Colonic mucosa (tissue), 4 donors: ENCODE measurements around the gene NELL2. TPM values are rescaled to one million over a fixed set of nuclear protein-coding genes. Genes with fewer than 3 reads are reported as not detected.
"Not testable (repeated sequence)": the region's sequence is repeated elsewhere in the genome, so short reads cannot be mapped to it uniquely, and the experiment has no call there.

Source experiments
- DNase-seq: peaks from one replicate; pipeline ENCODE4 v3.0.0-alpha.2; 2020
- H3K27ac ChIP-seq: fragments of 200-600 bp; one replicate; pipeline ENCODE4 v1.8.0; 2021
- H3K27me3 ChIP-seq: fragments of 200-600 bp; one replicate; pipeline ENCODE4 v1.8.0; 2021
- H3K36me3 ChIP-seq: fragments of 200-600 bp; one replicate; pipeline ENCODE4 v1.8.0; 2021
- H3K4me1 ChIP-seq: fragments of 200-600 bp; one replicate; pipeline ENCODE4 v1.8.0; 2021; ENCODE audit warnings: mild to moderate bottlenecking
- H3K4me3 ChIP-seq: fragments of 200-600 bp; one replicate; pipeline ENCODE4 v1.8.0; 2021
- H3K9ac ChIP-seq, 2 donors: one replicate each; pipeline ENCODE4 v1.7.0; 2013; ENCODE audit warnings: control low read depth in 2 of 2, low read depth in 2 of 2, low read length in 2 of 2
- H3K9me3 ChIP-seq: fragments of 200-600 bp; one replicate; pipeline ENCODE4 v1.8.0; 2021
- intact Hi-C: fragments of 100-400 bp; cut with DNase I; formaldehyde crosslinking; loops from one replicate; pipeline ENCODE4 v1.14.1; 2022
- total RNA-seq, 2 donors: library from RNA; stranded (reverse); fragmentation: NEBNext Ultra II Directional in 1 of 2; extraction: Animal tissue kit (Norgen Biotek cat#: 25700) in 1 of 2; gene quantifications; one replicate each; pipeline ENCODE4 v1.2.1, GENCODE V29; 2021
- TF ChIP-seq, protein P1 (sequence below): fragments of 200-600 bp; IDR thresholded peaks from one replicate; pipeline ENCODE4 v1.8.0; 2022; ENCODE audit warnings: antibody characterized with exemption, mild to moderate bottlenecking
- donor health status: healthy.
- donor health status: DM: no; HTN: no; CAD: no.
- donor health status: DM: no; HTN: no; CAD: no.

Gene NELL2
- total RNA-seq, 2 donors from 2014 or later: 2.1 to 3.0 TPM

DNA sequence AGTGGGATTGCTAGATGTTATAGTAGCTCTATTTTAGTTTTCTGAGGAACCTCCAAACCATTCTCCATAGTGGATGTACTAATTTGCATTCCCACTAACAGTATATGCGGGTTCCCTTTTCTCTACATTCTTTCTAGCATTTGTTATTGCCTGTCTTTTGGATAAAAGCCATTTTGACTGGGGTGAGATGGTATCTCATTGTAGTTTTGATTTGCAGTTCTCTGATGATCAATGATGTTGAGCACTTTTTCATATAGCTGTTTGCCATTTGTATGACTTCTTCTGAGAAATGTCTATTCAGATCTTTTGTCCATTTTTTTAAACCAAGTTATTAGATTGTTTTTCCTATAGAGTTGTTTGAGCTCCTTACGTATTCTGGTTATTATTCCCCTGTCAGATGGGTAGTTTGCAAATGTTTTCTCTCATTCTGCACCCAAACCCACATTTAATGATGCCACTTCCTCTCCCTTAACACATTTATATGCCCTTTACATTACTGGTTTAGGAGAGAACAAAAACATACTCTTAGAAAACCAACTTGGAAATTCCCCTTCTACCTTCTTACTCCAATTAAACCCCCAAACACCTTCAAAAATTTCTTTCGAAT lies 48.2 kb downstream of the NELL2 start:
- TF ChIP-seq, protein P1, sequence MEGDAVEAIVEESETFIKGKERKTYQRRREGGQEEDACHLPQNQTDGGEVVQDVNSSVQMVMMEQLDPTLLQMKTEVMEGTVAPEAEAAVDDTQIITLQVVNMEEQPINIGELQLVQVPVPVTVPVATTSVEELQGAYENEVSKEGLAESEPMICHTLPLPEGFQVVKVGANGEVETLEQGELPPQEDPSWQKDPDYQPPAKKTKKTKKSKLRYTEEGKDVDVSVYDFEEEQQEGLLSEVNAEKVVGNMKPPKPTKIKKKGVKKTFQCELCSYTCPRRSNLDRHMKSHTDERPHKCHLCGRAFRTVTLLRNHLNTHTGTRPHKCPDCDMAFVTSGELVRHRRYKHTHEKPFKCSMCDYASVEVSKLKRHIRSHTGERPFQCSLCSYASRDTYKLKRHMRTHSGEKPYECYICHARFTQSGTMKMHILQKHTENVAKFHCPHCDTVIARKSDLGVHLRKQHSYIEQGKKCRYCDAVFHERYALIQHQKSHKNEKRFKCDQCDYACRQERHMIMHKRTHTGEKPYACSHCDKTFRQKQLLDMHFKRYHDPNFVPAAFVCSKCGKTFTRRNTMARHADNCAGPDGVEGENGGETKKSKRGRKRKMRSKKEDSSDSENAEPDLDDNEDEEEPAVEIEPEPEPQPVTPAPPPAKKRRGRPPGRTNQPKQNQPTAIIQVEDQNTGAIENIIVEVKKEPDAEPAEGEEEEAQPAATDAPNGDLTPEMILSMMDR: no peak
- Histone ChIP-seq H3K36me3 (no peaks in the 10 kb centered on the region), H3K27ac (no peak overlapping the region), H3K9me3 (no peaks in the 10 kb centered on the region), H3K9ac (no peak overlapping the region), H3K27me3 (no peaks in the 10 kb centered on the region), H3K4me1 (no peaks in the 10 kb centered on the region), H3K4me3 (no peak overlapping the region)
- intact Hi-C loops: no loop called here
- DNase-seq: no peak

DNA sequence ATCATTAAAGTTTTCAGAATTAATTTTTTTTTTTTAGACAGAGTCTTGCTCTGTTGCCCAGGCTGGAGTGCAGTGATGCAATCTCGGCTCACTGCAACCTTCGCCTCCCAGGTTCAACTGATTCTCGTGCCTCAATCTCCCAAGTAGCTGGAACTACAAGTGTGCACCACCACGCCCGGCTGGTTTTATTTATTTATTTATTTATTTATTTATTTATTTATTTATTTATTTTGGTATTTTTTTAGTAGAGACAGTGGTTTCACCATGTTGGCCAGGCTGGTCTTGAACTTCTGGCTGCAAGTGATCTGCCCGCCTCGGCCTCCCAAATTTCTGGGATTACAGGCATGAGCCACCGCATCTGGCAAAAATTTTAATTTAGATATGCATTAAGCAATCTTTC lies 54.4 kb downstream of the NELL2 start:
- H3K27me3 ChIP-seq, H3K36me3 ChIP-seq, H3K4me1 ChIP-seq, H3K4me3 ChIP-seq, H3K9me3 ChIP-seq, DNase-seq, H3K27ac ChIP-seq, intact Hi-C loops, H3K9ac ChIP-seq: not testable (repeated sequence)

DNA sequence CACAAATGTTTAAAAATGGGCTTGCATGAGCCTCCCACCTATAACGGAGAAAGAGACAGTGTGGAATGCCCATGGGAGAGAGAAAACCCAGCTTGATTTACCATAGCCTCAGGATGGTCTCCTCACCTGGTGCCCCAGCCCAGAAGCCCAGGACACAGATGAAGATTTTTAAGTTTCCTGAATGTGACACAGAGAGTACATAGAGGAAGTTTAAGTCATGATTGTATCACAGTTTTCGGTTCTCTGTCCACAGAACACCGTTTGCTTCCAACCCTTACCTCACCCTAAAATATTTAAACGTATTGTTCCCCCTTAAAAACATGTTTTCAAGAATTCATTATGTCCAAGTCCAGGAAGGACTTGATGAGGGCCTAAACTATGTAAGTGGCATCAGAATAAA lies 56.2 kb downstream of the NELL2 start:
- intact Hi-C loops: no loop called here
- TF ChIP-seq, protein P1: no peak
- Histone ChIP-seq H3K4me1 (no peaks in the 10 kb centered on the region), H3K4me3 (no peak overlapping the region), H3K27me3 (no peaks in the 10 kb centered on the region), H3K9me3 (no peaks in the 10 kb centered on the region), H3K27ac (no peak overlapping the region), H3K36me3 (no peaks in the 10 kb centered on the region), H3K9ac (no peak overlapping the region)
- no peak for DNase-seq

DNA sequence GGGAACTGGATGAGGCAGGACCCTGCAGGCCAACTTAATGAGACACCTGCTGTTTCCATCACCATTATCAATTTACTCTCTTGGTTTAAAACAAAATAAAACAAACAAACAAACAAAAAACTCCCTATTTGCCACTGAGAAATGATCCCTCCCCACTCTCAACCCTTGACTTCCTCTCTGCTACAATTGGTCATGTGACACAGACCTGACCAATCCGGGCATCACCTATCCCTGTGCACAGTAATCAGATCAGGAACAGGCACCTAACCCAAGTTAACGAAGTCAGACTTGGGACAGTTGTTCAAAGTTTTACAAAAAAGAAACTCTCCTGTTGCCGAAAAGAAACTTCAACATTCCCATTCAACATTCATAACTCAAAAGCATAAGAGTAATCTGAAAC lies 58.4 kb downstream of the NELL2 start:
- no peak overlapping the region for H3K27ac ChIP-seq
- no peaks in the 10 kb centered on the region for H3K27me3 ChIP-seq
- DNase-seq: no peak
- H3K36me3 ChIP-seq: no peaks in the 10 kb centered on the region
- no peaks in the 10 kb centered on the region for H3K4me1 ChIP-seq
- H3K4me3 ChIP-seq: no peak overlapping the region
- H3K9ac ChIP-seq: no peak overlapping the region
- intact Hi-C loops: no loop called here
- TF ChIP-seq, protein P1: no peak
- H3K9me3 ChIP-seq: no peaks in the 10 kb centered on the region

DNA sequence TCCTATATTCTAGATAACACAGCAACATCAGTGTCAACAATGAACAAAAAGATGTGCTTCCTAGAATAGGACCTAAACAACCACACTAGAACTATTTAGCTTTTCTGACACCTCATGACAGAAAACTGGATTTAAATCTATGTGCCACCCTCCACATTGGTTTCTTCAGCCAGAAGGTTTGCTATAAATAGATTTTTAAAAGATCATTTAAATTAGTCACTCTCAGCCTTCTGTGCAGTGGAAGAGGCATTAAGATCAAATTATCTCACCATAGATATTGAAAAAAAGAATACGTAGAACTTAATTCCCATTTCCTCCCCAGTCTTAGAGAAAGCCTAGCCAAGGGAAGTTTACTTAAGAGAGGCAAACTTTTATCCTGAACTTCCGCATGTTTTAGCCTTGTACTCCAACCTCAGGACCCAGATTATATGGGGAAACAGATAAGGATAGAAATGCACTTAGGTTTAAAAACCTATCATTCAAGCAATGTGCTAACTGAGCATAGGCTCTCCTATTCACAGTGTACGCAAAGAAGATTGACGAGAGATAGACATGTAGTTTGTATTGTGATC lies 59.6 kb downstream of the NELL2 start:
- no peak overlapping the region for H3K4me3 ChIP-seq
- no peaks in the 10 kb centered on the region for H3K4me1 ChIP-seq
- no peaks in the 10 kb centered on the region for H3K27me3 ChIP-seq
- intact Hi-C loops: no loop called here
- DNase-seq: no peak
- H3K36me3 ChIP-seq: no peaks in the 10 kb centered on the region
- H3K9me3 ChIP-seq: no peaks in the 10 kb centered on the region
- no peak overlapping the region for H3K9ac ChIP-seq
- TF ChIP-seq, protein P1: no peak
- H3K27ac ChIP-seq: peak overlapping the region; percentile 41

DNA sequence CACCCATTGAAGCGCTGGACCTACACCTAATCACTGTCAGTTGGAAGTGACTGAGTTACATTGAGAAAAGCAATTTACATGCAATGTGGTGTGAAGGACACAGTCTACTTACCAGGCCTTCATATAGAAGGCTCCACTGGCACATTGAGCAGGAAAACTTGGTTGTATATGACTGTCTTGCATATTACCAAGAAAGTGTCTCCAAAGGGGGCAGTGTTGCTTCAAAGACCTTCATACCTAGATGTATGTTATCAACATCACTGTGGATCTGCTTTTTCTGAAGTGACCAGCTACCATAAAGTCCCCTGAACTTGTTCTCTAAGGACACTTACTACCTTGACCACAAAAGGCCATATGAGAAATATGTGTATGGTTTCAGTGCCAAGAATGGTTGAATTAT lies 64.1 kb downstream of the NELL2 start:
- TF ChIP-seq, protein P1: no peak
- no peak overlapping the region for H3K27ac ChIP-seq
- no peaks in the 10 kb centered on the region for H3K9me3 ChIP-seq
- no peak overlapping the region for H3K9ac ChIP-seq
- DNase-seq: peak; percentile 35
- H3K27me3 ChIP-seq: no peaks in the 10 kb centered on the region
- intact Hi-C loops: no loop called here
- H3K4me1 ChIP-seq: no peaks in the 10 kb centered on the region
- H3K36me3 ChIP-seq: no peaks in the 10 kb centered on the region
- H3K4me3 ChIP-seq: no peak overlapping the region
